ENCODE measurements around the gene BRF1. TPM values are rescaled to one million over a fixed set of nuclear protein-coding genes. Genes with fewer than 3 reads are reported as not detected.
"Not testable (repeated sequence)": the region's sequence is repeated elsewhere in the genome, so short reads cannot be mapped to it uniquely, and the experiment has no call there.

BRF1 gene
- total RNA-seq, 4 donors from 2014 or later, result 44.5 to 99.6 (median 56.2) TPM

- Histone ChIP-seq H3K36me3 (no peaks in the 10 kb centered on the region), H3K4me3 (replicated peaks in 1 of 3) (no peak overlapping the region), H3K9me3 (no peaks in the 10 kb centered on the region), H3K27me3 (no peaks in the 10 kb centered on the region), H3K27ac (no peak overlapping the region), H3K4me1 (peaks cover 15 to 41% of the 10 kb centered on the region in 2 donors)
- TF ChIP-seq CTCF (IDR thresholded peaks at IDR 0.05) (no peak), POLR2A (IDR thresholded peaks at IDR 0.05) (no peak)
- peak; percentile 72 to 87 for DNase-seq
- 74 to 76% methylated on average over 18 to 19 of the region's 33 CpGs for WGBS, 2 donors
- intact Hi-C loops (cut with DNase I), result no loop called here
Observed at GRCh38 chr14:105335735-105336476, 35.1 kb upstream of the BRF1 start.

- H3K36me3 ChIP-seq; H3K27me3 ChIP-seq; H3K27ac ChIP-seq; DNase-seq; intact Hi-C loops (cut with DNase I); H3K9me3 ChIP-seq; H3K4me3 ChIP-seq (replicated peaks in 1 of 3): not testable (repeated sequence)
- H3K4me1 ChIP-seq, result peaks cover 15 to 43% of the 10 kb centered on the region in 2 donors
- WGBS, 2 donors, result 91 to 98% methylated on average over 11 to 17 of the region's 22 CpGs
Observed at GRCh38 chr14:105335231-105335542, 34.4 kb upstream of the BRF1 start.

- TF ChIP-seq POLR2A (IDR thresholded peaks at IDR 0.05) (no peak), CTCF (IDR thresholded peaks at IDR 0.05) (no peak)
- Histone ChIP-seq H3K27me3 (no peaks in the 10 kb centered on the region), H3K27ac (no peak overlapping the region), H3K36me3 (no peaks in the 10 kb centered on the region), H3K9me3 (no peaks in the 10 kb centered on the region), H3K4me1 (peaks cover 15 to 47% of the 10 kb centered on the region in 2 donors), H3K4me3 (replicated peaks in 1 of 3) (no peak overlapping the region)
- 95 to 96% methylated on average over 8 to 14 of the region's 17 CpGs for WGBS, 2 donors
- DNase-seq, result no peak
- intact Hi-C loops (cut with DNase I), result no loop called here
Observed at GRCh38 chr14:105334383-105335230, 33.8 kb upstream of the BRF1 start.

GRCh38 chr14:105333613-105334364 lies 33.0 kb upstream of the BRF1 start:
- H3K27me3 ChIP-seq, result no peaks in the 10 kb centered on the region
- WGBS, 2 donors, result 76 to 83% methylated on average over 6 to 9 of the region's 18 CpGs
- no peaks in the 10 kb centered on the region for H3K9me3 ChIP-seq
- no peak overlapping the region for H3K4me3 ChIP-seq (replicated peaks in 1 of 3)
- no peaks in the 10 kb centered on the region for H3K36me3 ChIP-seq
- H3K4me1 ChIP-seq, result peaks cover 14 to 52% of the 10 kb centered on the region in 2 donors
- no peak for DNase-seq
- TF ChIP-seq CTCF (IDR thresholded peaks at IDR 0.05) (no peak), POLR2A (IDR thresholded peaks at IDR 0.05) (no peak)
- no peak overlapping the region for H3K27ac ChIP-seq
- intact Hi-C loops (cut with DNase I), result no loop called here

- H3K4me3 ChIP-seq (replicated peaks in 1 of 3), result no peak overlapping the region
- no peak for TF ChIP-seq POLR2A (IDR thresholded peaks at IDR 0.05)
- no peak overlapping the region for H3K27ac ChIP-seq
- no peaks in the 10 kb centered on the region for H3K27me3 ChIP-seq
- intact Hi-C loops (cut with DNase I), result no loop called here
- no peaks in the 10 kb centered on the region for H3K9me3 ChIP-seq
- peaks cover 7 to 48% of the 10 kb centered on the region in 2 donors for H3K4me1 ChIP-seq
- no peak for DNase-seq
- 91 to 95% methylated on average over 7 to 8 of the region's 15 CpGs for WGBS, 2 donors
- no peaks in the 10 kb centered on the region for H3K36me3 ChIP-seq
Observed at GRCh38 chr14:105333020-105333490, 32.3 kb upstream of the BRF1 start.

Data from thyroid gland (tissue), 4 donors.